ENCODE data around the gene CPLX3.

DNA sequence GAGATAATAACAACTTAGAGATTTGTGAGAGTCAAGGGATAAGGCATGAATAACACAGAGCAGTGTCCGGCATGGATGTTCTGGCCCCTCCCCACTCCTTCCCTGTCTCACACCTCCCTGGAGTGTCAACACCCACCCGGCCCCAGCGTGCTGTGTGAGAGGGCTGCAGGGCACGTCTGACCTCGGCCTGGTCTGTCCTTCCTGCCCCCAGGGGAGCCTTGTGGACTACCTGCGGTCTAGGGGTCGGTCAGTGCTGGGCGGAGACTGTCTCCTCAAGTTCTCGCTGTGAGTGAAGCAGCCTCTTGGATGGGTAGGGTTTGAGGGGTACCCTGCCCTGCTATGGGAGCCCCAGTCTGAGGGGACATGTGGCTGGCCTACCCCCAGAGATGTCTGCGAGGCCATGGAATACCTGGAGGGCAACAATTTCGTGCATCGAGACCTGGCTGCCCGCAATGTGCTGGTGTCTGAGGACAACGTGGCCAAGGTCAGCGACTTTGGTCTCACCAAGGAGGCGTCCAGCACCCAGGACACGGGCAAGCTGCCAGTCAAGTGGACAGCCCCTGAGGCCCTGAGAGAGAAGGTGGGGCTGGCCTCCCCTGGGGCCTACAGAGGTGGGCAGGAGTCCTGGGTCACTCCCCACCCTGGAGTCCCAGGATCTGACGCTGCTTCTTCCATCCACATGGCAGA, 25.0 kb upstream of the CPLX3 start:
- TF ChIP-seq EZH2 (IDR thresholded peaks at IDR 0.05; ENCODE audit: borderline replicate concordance) = no peak
- TF ChIP-seq, protein P1, sequence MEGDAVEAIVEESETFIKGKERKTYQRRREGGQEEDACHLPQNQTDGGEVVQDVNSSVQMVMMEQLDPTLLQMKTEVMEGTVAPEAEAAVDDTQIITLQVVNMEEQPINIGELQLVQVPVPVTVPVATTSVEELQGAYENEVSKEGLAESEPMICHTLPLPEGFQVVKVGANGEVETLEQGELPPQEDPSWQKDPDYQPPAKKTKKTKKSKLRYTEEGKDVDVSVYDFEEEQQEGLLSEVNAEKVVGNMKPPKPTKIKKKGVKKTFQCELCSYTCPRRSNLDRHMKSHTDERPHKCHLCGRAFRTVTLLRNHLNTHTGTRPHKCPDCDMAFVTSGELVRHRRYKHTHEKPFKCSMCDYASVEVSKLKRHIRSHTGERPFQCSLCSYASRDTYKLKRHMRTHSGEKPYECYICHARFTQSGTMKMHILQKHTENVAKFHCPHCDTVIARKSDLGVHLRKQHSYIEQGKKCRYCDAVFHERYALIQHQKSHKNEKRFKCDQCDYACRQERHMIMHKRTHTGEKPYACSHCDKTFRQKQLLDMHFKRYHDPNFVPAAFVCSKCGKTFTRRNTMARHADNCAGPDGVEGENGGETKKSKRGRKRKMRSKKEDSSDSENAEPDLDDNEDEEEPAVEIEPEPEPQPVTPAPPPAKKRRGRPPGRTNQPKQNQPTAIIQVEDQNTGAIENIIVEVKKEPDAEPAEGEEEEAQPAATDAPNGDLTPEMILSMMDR (IDR thresholded peaks at IDR 0.05; ENCODE audit: poor library complexity) = no peak
